HG02610 (cell line): Measurements from ENCODE around the gene AIF1.
A peak's percentile ranks its signal among the peaks of the same experiment; 100 is the strongest.

Experiments used
- ATAC-seq: cut with Tn5 transposase; IDR thresholded peaks from one replicate; pipeline ENCODE4 v1.9.1; 2021; ENCODE audit warnings: mild to moderate bottlenecking, moderate library complexity; ENCODE audit not compliant: unreplicated experiment

Gene AIF1

GRCh38 chr6:31661262-31662123 is 46.5 kb downstream of the AIF1 start:
- no peak for ATAC-seq

GRCh38 chr6:31662124-31662723 is 47.2 kb downstream of the AIF1 start:
- ATAC-seq, result no peak

GRCh38 chr6:31663126-31663960 is 48.3 kb downstream of the AIF1 start:
- no peak for ATAC-seq

- no peak for ATAC-seq
Observed at GRCh38 chr6:31663961-31664789, 49.1 kb downstream of the AIF1 start.

- peak; percentile 34 for ATAC-seq
Observed at GRCh38 chr6:31664790-31665500, 49.9 kb downstream of the AIF1 start, which contains the start of gene GPANK1. TSS of gene GPANK1 (minus strand) at chr6:31664997. CDS start at chr6:31664478, 519 bp downstream.

GRCh38 chr6:31665501-31666336 is 50.7 kb downstream of the AIF1 start, which contains the start of gene CSNK2B:
TSS of gene CSNK2B (plus strand) at chr6:31666080. CDS start at chr6:31666832, 752 bp downstream.
- peak; percentile 74 for ATAC-seq

- ATAC-seq, result no peak
Observed at GRCh38 chr6:31666337-31666965, 51.4 kb downstream of the AIF1 start.
